ENCODE data around the gene TIAM1.

- TF ChIP-seq CTCF (conservative IDR thresholded peaks at IDR 0.05 in 1 of 2, IDR thresholded peaks at IDR 0.05 in 1 of 2; ENCODE audit: extremely low read depth in 1 of 2, insufficient read depth in 1 of 2, low read depth in 1 of 2, low read length in 2 of 2) (no peak), EZH2 (IDR thresholded peaks at IDR 0.05; ENCODE audit: borderline replicate concordance, low read length) (no peak)
These were observed 153.5 kb downstream of the TIAM1 start for GRCh38 chr21:31190516-31190915.

Measured in mammary epithelial cell (primary cell).